Left lung (tissue), 10 donors: Measurements from ENCODE around the gene PALMD. TPM values are rescaled to one million over a fixed set of nuclear protein-coding genes. Genes with fewer than 3 reads are reported as not detected.

ENCODE experiments used
- ATAC-seq: fragments of 200-7000 bp; cut with Tn5 transposase; one replicate; pipeline ENCODE4 v1.9.1; 2020; ENCODE audit warnings: moderate library complexity
- DNase-seq, 4 donors: peaks; one replicate each; pipeline ENCODE4 v3.0.0-alpha.2; 2013 to 2020
- H3K27ac ChIP-seq, 2 donors: fragments of 200-600 bp; sonication (generic) in 1 of 2; one replicate each; pipeline versions ENCODE4 v1.5.0 to v1.8.0; 2020 to 2021
- H3K27me3 ChIP-seq, 2 donors: fragments of 200-600 bp; sonication (generic) in 1 of 2; one replicate each; pipeline versions ENCODE4 v1.5.0 to v1.8.0; 2020 to 2021
- H3K36me3 ChIP-seq, 2 donors: fragments of 200-600 bp; sonication (generic) in 1 of 2; one replicate each; pipeline versions ENCODE4 v1.5.0 to v1.8.0; 2020 to 2021
- H3K4me1 ChIP-seq, 2 donors: fragments of 200-600 bp; one replicate each; pipeline ENCODE4 v1.8.0; 2021
- H3K4me3 ChIP-seq, 2 donors: fragments of 200-600 bp; sonication (generic) in 1 of 2; one replicate each; pipeline versions ENCODE4 v1.5.0 to v1.8.0; 2020 to 2021; ENCODE audit warnings: mild to moderate bottlenecking in 1 of 2
- H3K9me3 ChIP-seq, 2 donors: fragments of 200-600 bp; sonication (generic) in 1 of 2; one replicate each; pipeline versions ENCODE4 v1.5.0 to v1.8.0; 2020 to 2021
- CTCF ChIP-seq, 2 donors: fragments of 200-600 bp; sonication (generic) in 1 of 2; IDR thresholded peaks; one replicate each; pipeline versions ENCODE4 v1.5.0 to v1.8.0; 2021; ENCODE audit warnings: antibody characterized with exemption in 2 of 2
- intact Hi-C, 2 donors: fragments of 100-400 bp; cut with DNase I; formaldehyde crosslinking; loops; one replicate each; pipeline versions ENCODE4 v1.11.2 to v1.14.2; 2022
- polyA plus RNA-seq, 6 donors: library from polyadenylated mRNA; unstranded; fragments of 120-200 nt; gene quantifications; one replicate each; pipeline ENCODE4 v1.2.1, GENCODE V29; 2013; ENCODE audit not compliant: insufficient read length in 6 of 6
- total RNA-seq, 2 donors: library from RNA; stranded (reverse); fragmentation: NEBNext Ultra II Directional; extraction: Animal tissue kit (Norgen Biotek cat#: 25700); gene quantifications; one replicate each; pipeline ENCODE4 v1.2.1, GENCODE V29; 2021
- donor health status: DM: no; HTN: yes; CAD: no.
- donor health status: DM: no; HTN: no; CAD: no.

PALMD gene
- total and polyA plus RNA-seq, 8 donors, result 14.3 to 29.9 (median 26.1) TPM

- no peak for ATAC-seq
- H3K27ac ChIP-seq, result peak overlapping the region; percentile 22 to 39
Observed at GRCh38 chr1:99661780-99662179, 15.9 kb downstream of the PALMD start.

GRCh38 chr1:99662539-99663080 lies 16.7 kb downstream of the PALMD start:
- peak in 2 of 4 donors; percentile 32 to 60 for DNase-seq
- Histone ChIP-seq H3K4me3 (no peak overlapping the region), H3K4me1 (peaks cover 2 to 12% of the 10 kb centered on the region in 2 donors), H3K36me3 (no peaks in the 10 kb centered on the region), H3K27ac (peak overlapping the region; percentile 22 to 39), H3K27me3 (no peaks in the 10 kb centered on the region), H3K9me3 (no peaks in the 10 kb centered on the region)
- intact Hi-C loops, result no loop called here
- ATAC-seq, result peak; percentile 71
- TF ChIP-seq CTCF (IDR thresholded peaks at IDR 0.05), result no peak

More at GRCh38 chr1:99661780-99662179, 15.9 kb downstream of the PALMD start:
- intact Hi-C loops, result no loop called here
- no peak overlapping the region for H3K4me3 ChIP-seq
- TF ChIP-seq CTCF (IDR thresholded peaks at IDR 0.05), result no peak
- H3K9me3 ChIP-seq, result no peaks in the 10 kb centered on the region
- no peaks in the 10 kb centered on the region for H3K27me3 ChIP-seq
- H3K4me1 ChIP-seq, result peaks cover 2 to 12% of the 10 kb centered on the region in 2 donors
- H3K36me3 ChIP-seq, result no peaks in the 10 kb centered on the region
- DNase-seq, result no peak

- no peaks in the 10 kb centered on the region for H3K9me3 ChIP-seq
- H3K4me1 ChIP-seq, result peaks cover 2 to 12% of the 10 kb centered on the region in 2 donors
- DNase-seq (no peak), ATAC-seq (no peak)
- no peaks in the 10 kb centered on the region for H3K27me3 ChIP-seq
- intact Hi-C loops, result no loop called here
- TF ChIP-seq CTCF (IDR thresholded peaks at IDR 0.05), result no peak
- peak overlapping the region in 1 of 2 donors; percentile 24 for H3K27ac ChIP-seq
- peaks cover 0 to 6% of the 10 kb centered on the region in 2 donors for H3K36me3 ChIP-seq
- H3K4me3 ChIP-seq, result no peak overlapping the region
Observed at GRCh38 chr1:99663501-99663900, 17.6 kb downstream of the PALMD start.

GRCh38 chr1:99665212-99665611 lies 19.3 kb downstream of the PALMD start:
- ATAC-seq (no peak), DNase-seq (no peak)
- TF ChIP-seq CTCF (IDR thresholded peaks at IDR 0.05), result no peak
- Histone ChIP-seq H3K4me1 (peaks cover 0 to 12% of the 10 kb centered on the region in 2 donors), H3K9me3 (no peaks in the 10 kb centered on the region), H3K4me3 (no peak overlapping the region), H3K36me3 (peaks cover 0 to 7% of the 10 kb centered on the region in 2 donors), H3K27me3 (no peaks in the 10 kb centered on the region), H3K27ac (no peak overlapping the region)
- intact Hi-C loops, result no loop called here

- H3K27ac ChIP-seq, result no peak overlapping the region
- H3K36me3 ChIP-seq, result peaks cover 0 to 7% of the 10 kb centered on the region in 2 donors
- intact Hi-C loops, result no loop called here
- DNase-seq (no peak), ATAC-seq (no peak)
- H3K4me1 ChIP-seq, result peaks cover 0 to 5% of the 10 kb centered on the region in 2 donors
- no peak overlapping the region for H3K4me3 ChIP-seq
- no peaks in the 10 kb centered on the region for H3K9me3 ChIP-seq
- TF ChIP-seq CTCF (IDR thresholded peaks at IDR 0.05), result no peak
- no peaks in the 10 kb centered on the region for H3K27me3 ChIP-seq
Observed at GRCh38 chr1:99669376-99669775, 23.5 kb downstream of the PALMD start.
